CD4-positive, alpha-beta T cell (primary cell): ENCODE data around the gene DGKI. TPM values are rescaled to one million over a fixed set of nuclear protein-coding genes. Genes with fewer than 3 reads are reported as not detected.

ENCODE experiments used
- ATAC-seq: fragments of 200-7000 bp; cut with Tn5 transposase; one replicate; pipeline ENCODE4 v1.10.0; 2022; ENCODE audit warnings: mild to moderate bottlenecking; ENCODE audit not compliant: poor library complexity
- CTCF ChIA-PET: fragments of 350-600 bp; sonication (Branson Sonifier 250); formaldehyde crosslinking; loops from one replicate; lab custom pipeline; 2021; ENCODE audit warnings: antibody characterized with exemption, inconsistent platforms; lab: Charles Lee
- POLR2A ChIA-PET: fragments of 350-600 bp; sonication (Branson Sonifier 250); formaldehyde crosslinking; loops from one replicate; lab custom pipeline; 2021; ENCODE audit warnings: antibody characterized with exemption, inconsistent platforms; lab: Charles Lee
- DNase-seq, 14 experiments: peaks; one replicate each; pipeline ENCODE4 v3.0.0-alpha.2; 2013 to 2020; ENCODE audit warnings: mixed read lengths in 2 of 14
- H3K27ac ChIP-seq, 2 donors: one replicate each; pipeline versions ENCODE4 v1.5.1 to v1.7.0; 2013; ENCODE audit warnings: low read length in 2 of 2, low read depth in 1 of 2, mild to moderate bottlenecking in 1 of 2
- H3K27me3 ChIP-seq, 2 experiments: 1 replicate in 1 of 2; 2 replicates in 1 of 2; pipeline versions ENCODE4 v1.6.1 to v1.7.0; 2013; ENCODE audit warnings: low read length in 2 of 2, control low read depth in 1 of 2, mild to moderate bottlenecking in 1 of 2, moderate library complexity in 1 of 2; ENCODE audit not compliant: insufficient read depth in 2 of 2, control insufficient read depth in 1 of 2
- H3K36me3 ChIP-seq: one replicate; pipeline ENCODE4 v1.6.1; 2013; ENCODE audit warnings: low read length, control low read depth; ENCODE audit not compliant: insufficient read depth
- H3K4me1 ChIP-seq: one replicate; pipeline ENCODE4 v1.6.1; 2013; ENCODE audit warnings: low read length, control low read depth; ENCODE audit not compliant: insufficient read depth
- H3K4me3 ChIP-seq: one replicate; pipeline ENCODE4 v1.5.1; 2013; ENCODE audit warnings: mild to moderate bottlenecking, low read length, moderate library complexity
- H3K9me3 ChIP-seq, 2 experiments: 1 replicate in 1 of 2; 2 replicates in 1 of 2; pipeline versions ENCODE4 v1.6.1 to v1.7.0; 2013; ENCODE audit warnings: low read length in 2 of 2, mild to moderate bottlenecking in 2 of 2, control low read depth in 1 of 2, moderate library complexity in 1 of 2; ENCODE audit not compliant: control insufficient read depth in 1 of 2, insufficient read depth in 1 of 2
- H3K27ac Mint-ChIP-seq: one replicate; pipeline ENCODE4 v1.8.0; 2020; ENCODE audit warnings: mixed read lengths
- H3K27me3 Mint-ChIP-seq: one replicate; pipeline ENCODE4 v1.8.0; 2021; ENCODE audit warnings: mixed read lengths
- H3K36me3 Mint-ChIP-seq: one replicate; pipeline ENCODE4 v1.8.0; 2021; ENCODE audit warnings: low read depth, mixed read lengths
- H3K4me1 Mint-ChIP-seq: one replicate; pipeline ENCODE4 v1.8.0; 2021; ENCODE audit warnings: low read depth, mixed read lengths
- H3K4me3 Mint-ChIP-seq: one replicate; pipeline ENCODE4 v1.8.0; 2020; ENCODE audit warnings: mild to moderate bottlenecking, mixed read lengths
- H3K9me3 Mint-ChIP-seq: one replicate; pipeline ENCODE4 v1.8.0; 2020; ENCODE audit warnings: mixed read lengths
- CTCF ChIP-seq: fragments of 200-600 bp; IDR thresholded peaks from one replicate; pipeline ENCODE4 v1.8.0; 2022; ENCODE audit warnings: antibody characterized with exemption, mild to moderate bottlenecking
- intact Hi-C, 2 experiments: fragments of 100-400 bp; cut with DNase I in 1 of 2; cut with micrococcal nuclease in 1 of 2; formaldehyde crosslinking; loops; one replicate each; pipeline versions ENCODE4 v1.15.1 to v1.9.0; 2023 to 2025; cut with DNase I, micrococcal nuclease
- total RNA-seq, 174 experiments: library from RNA in 2 of 174; stranded (reverse) in 2 of 174; gene quantifications; one replicate each; pipeline ENCODE4 v1.2.3 and lab custom pipeline; 2021 to 2026

Gene DGKI
- total RNA-seq, 2 experiments from 2014 or later = not detected

DNA sequence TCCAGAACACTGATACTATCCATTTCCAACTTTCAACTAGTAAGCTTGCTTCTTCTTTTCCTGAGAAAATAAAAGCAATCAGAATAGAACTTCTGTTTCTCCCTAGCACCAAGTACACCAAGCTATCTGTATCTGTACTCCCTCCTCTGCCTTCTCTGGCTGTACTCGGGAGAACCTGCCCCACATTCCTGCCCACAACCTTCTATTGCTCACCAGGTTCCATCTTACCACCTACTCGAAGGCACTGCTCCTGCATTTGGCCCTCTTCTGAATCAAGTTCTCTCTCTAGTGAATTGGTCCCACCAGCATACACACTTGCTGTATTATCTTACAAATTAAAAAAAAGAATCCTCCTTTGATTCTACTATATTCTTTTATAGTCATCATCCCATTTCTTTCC, 333.7 kb downstream of the DGKI start:
- Mint-ChIP-seq H3K4me3 (no peak overlapping the region), H3K9me3 (no peaks in the 10 kb centered on the region), H3K36me3 (no peaks in the 10 kb centered on the region), H3K27ac (no peak overlapping the region), H3K4me1 (no peaks in the 10 kb centered on the region), H3K27me3 (no peaks in the 10 kb centered on the region)
- CTCF ChIA-PET = no interaction called here
- no peaks in the 10 kb centered on the region for H3K9me3 ChIP-seq
- H3K4me3 ChIP-seq = no peak overlapping the region
- no peak for TF ChIP-seq CTCF
- H3K36me3 ChIP-seq = no peaks in the 10 kb centered on the region
- no peak overlapping the region for H3K27ac ChIP-seq
- intact Hi-C loops = no loop called here
- POLR2A ChIA-PET = no interaction called here
- ATAC-seq = no peak
- H3K27me3 ChIP-seq = no peaks in the 10 kb centered on the region
- no peak for DNase-seq
- no peaks in the 10 kb centered on the region for H3K4me1 ChIP-seq

DNA sequence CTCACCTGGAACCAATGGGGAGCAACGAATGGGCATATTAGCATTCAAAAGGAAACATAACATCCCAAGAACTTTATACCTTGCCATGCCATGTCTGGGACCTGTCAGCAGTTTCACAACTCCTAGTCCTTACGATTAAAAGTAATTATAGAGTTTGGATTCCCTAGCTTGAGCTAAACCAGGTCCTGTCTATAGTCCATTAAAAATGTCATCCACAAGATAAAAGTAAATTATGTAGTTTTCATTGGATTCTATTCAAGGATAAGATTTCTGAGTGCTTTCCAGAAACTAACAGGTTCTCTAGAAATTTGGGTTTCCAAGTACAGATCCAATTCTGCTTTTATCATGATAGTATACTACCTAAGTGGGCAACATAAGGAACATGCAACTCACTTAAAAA, 339.7 kb downstream of the DGKI start:
- ChIA-PET POLR2A (no interaction called here), CTCF (no interaction called here)
- no peak overlapping the region for H3K4me3 Mint-ChIP-seq
- no peaks in the 10 kb centered on the region for H3K4me1 ChIP-seq
- H3K27ac ChIP-seq = no peak overlapping the region
- no peaks in the 10 kb centered on the region for H3K9me3 Mint-ChIP-seq
- no peaks in the 10 kb centered on the region for H3K36me3 ChIP-seq
- H3K27me3 ChIP-seq = no peaks in the 10 kb centered on the region
- no peak overlapping the region for H3K4me3 ChIP-seq
- H3K4me1 Mint-ChIP-seq = no peaks in the 10 kb centered on the region
- TF ChIP-seq CTCF = no peak
- H3K27me3 Mint-ChIP-seq = no peaks in the 10 kb centered on the region
- no peak for ATAC-seq
- no peak for DNase-seq
- no peaks in the 10 kb centered on the region for H3K36me3 Mint-ChIP-seq
- intact Hi-C loops = no loop called here
- H3K9me3 ChIP-seq = no peaks in the 10 kb centered on the region
- no peak overlapping the region for H3K27ac Mint-ChIP-seq

DNA sequence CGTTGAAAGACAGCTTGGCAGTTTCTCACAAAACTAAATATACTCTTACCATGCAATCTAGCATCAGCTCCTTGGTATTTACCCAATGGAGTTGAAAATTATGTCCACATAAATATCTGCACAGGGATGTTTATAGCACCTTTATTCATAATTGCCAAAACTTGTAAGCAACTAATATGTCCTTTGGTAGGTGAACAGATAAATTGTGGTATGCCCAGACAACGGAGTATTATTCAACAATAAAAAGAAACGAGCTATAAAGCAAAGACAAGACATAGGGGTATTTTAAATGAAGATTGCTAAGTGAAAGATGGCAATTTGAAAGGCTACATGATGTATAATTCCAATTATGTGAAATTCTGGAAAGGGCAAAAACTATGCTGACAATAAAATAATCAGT, 340.7 kb downstream of the DGKI start:
- Mint-ChIP-seq H3K4me3 (no peak overlapping the region), H3K36me3 (no peaks in the 10 kb centered on the region), H3K27me3 (no peaks in the 10 kb centered on the region), H3K9me3 (no peaks in the 10 kb centered on the region), H3K4me1 (no peaks in the 10 kb centered on the region), H3K27ac (no peak overlapping the region)
- POLR2A ChIA-PET = no interaction called here
- no peak for TF ChIP-seq CTCF
- DNase-seq (no peak), ATAC-seq (no peak)
- no peak overlapping the region for H3K4me3 ChIP-seq
- no peaks in the 10 kb centered on the region for H3K36me3 ChIP-seq
- H3K4me1 ChIP-seq = no peaks in the 10 kb centered on the region
- no peak overlapping the region for H3K27ac ChIP-seq
- intact Hi-C loops = no loop called here
- H3K9me3 ChIP-seq = no peaks in the 10 kb centered on the region
- CTCF ChIA-PET = no interaction called here
- no peaks in the 10 kb centered on the region for H3K27me3 ChIP-seq
